CD4-positive, alpha-beta memory T cell (primary cell): ENCODE data around the gene PRICKLE4. TPM values are rescaled to one million over a fixed set of nuclear protein-coding genes. Genes with fewer than 3 reads are reported as not detected.

Source experiments
- CTCF ChIA-PET: fragments of 350-600 bp; sonication (Branson Sonifier 250); formaldehyde crosslinking; loops from one replicate; lab custom pipeline; 2021; ENCODE audit warnings: inconsistent platforms; ENCODE audit not compliant: partially characterized antibody; lab: Charles Lee
- POLR2A ChIA-PET: fragments of 350-600 bp; sonication (Branson Sonifier 250); formaldehyde crosslinking; loops from one replicate; lab custom pipeline; 2021; ENCODE audit not compliant: partially characterized antibody; lab: Charles Lee
- DNase-seq, 5 donors: peaks; one replicate each; pipeline versions ENCODE4 v3.0.0 to v3.0.0-alpha.2; 2020 to 2022; ENCODE audit warnings: mixed read lengths in 1 of 5
- H3K27ac ChIP-seq: one replicate; pipeline ENCODE4 v1.7.0; 2013; ENCODE audit warnings: low read depth, low read length
- H3K27me3 ChIP-seq: 2 replicates; pipeline ENCODE4 v1.7.0; 2013; ENCODE audit warnings: mild to moderate bottlenecking, low read length, moderate library complexity; ENCODE audit not compliant: insufficient read depth
- H3K36me3 ChIP-seq: 2 replicates; pipeline ENCODE4 v1.7.0; 2013; ENCODE audit warnings: mild to moderate bottlenecking, low read length, moderate library complexity; ENCODE audit not compliant: insufficient read depth
- H3K4me1 ChIP-seq: 2 replicates; pipeline ENCODE4 v1.7.0; 2013; ENCODE audit warnings: mild to moderate bottlenecking, low read length, moderate library complexity; ENCODE audit not compliant: insufficient read depth
- H3K4me3 ChIP-seq, 2 donors: one replicate each; pipeline ENCODE4 v1.7.0; 2013; ENCODE audit warnings: low read length in 2 of 2, mild to moderate bottlenecking in 1 of 2
- H3K9me3 ChIP-seq, 2 donors: one replicate each; pipeline ENCODE4 v1.7.0; 2013; ENCODE audit warnings: low read length in 2 of 2, control low read depth in 1 of 2; ENCODE audit not compliant: control insufficient read depth in 1 of 2
- H3K27ac Mint-ChIP-seq, 7 donors: one replicate each; pipeline ENCODE4 v1.8.0; 2020 to 2021; ENCODE audit warnings: mixed read lengths in 7 of 7, mild to moderate bottlenecking in 6 of 7, inconsistent platforms in 3 of 7, moderate library complexity in 3 of 7
- H3K27me3 Mint-ChIP-seq, 2 donors: one replicate each; pipeline ENCODE4 v1.8.0; 2020 to 2021; ENCODE audit warnings: mixed read lengths in 2 of 2
- H3K36me3 Mint-ChIP-seq, 2 donors: one replicate each; pipeline ENCODE4 v1.8.0; 2020 to 2021; ENCODE audit warnings: mixed read lengths in 2 of 2, inconsistent platforms in 1 of 2, mild to moderate bottlenecking in 1 of 2
- H3K4me1 Mint-ChIP-seq, 4 donors: one replicate each; pipeline ENCODE4 v1.8.0; 2020 to 2021; ENCODE audit warnings: mixed read lengths in 4 of 4, mild to moderate bottlenecking in 1 of 4
- H3K4me3 Mint-ChIP-seq, 8 donors: one replicate each; pipeline ENCODE4 v1.8.0; 2020 to 2021; ENCODE audit warnings: mixed read lengths in 8 of 8, mild to moderate bottlenecking in 7 of 8, moderate library complexity in 6 of 8, inconsistent platforms in 3 of 8
- H3K9me3 Mint-ChIP-seq, 8 donors: one replicate each; pipeline ENCODE4 v1.8.0; 2020 to 2021; ENCODE audit warnings: mixed read lengths in 8 of 8, mild to moderate bottlenecking in 5 of 8, inconsistent platforms in 3 of 8, moderate library complexity in 1 of 8
- intact Hi-C: fragments of 100-400 bp; cut with micrococcal nuclease; formaldehyde crosslinking; loops from one replicate; pipeline ENCODE4 v1.15.1; 2023
- polyA plus RNA-seq, 2 donors: library from polyadenylated mRNA; unstranded; fragments of 300-500 nt; fragmentation: Illumina TruSeq; gene quantifications; one replicate each; pipeline ENCODE4 v1.2.3, GENCODE V29; 2021
- total RNA-seq, 2 experiments: library from RNA; stranded (reverse); gene quantifications; one replicate each; pipeline ENCODE4 v1.2.3, GENCODE V29; 2021

Gene PRICKLE4
- total and polyA plus RNA-seq, 4 experiments from 2014 or later = not detected

DNA sequence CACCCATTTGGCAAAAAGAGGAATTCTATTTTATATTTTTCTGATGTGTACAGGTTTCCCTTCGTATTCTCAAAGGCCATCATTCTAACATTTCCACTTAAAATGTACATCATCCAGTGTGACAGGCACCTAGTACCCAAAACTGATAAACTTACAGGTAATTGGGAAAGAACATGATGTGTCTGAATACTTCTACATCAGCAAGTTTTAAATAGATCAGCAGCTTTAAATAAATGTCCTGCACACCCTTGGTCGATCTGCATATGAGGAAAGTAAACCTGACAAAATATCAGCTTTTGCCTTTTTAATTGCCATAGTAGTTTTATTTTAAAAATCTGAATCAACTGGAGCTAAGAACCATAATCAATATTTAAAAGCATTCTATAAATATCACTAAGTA lies 33.4 kb downstream of the PRICKLE4 start:
- intact Hi-C loops = no loop called here
- Histone ChIP-seq H3K4me1 (no peaks in the 10 kb centered on the region), H3K36me3 (no peaks in the 10 kb centered on the region), H3K27me3 (no peaks in the 10 kb centered on the region), H3K27ac (no peak overlapping the region), H3K9me3 (no peaks in the 10 kb centered on the region), H3K4me3 (no peak overlapping the region)
- ChIA-PET CTCF (interaction anchor here (1.0 kb wide), 1 partner anchor 30 kb away, joined by 3 read pairs; no protein-coding TSS in a partner anchor), POLR2A (no interaction called here)
- Mint-ChIP-seq H3K27ac (no peak overlapping the region), H3K4me1 (no peaks in the 10 kb centered on the region), H3K9me3 (no peaks in the 10 kb centered on the region), H3K27me3 (no peaks in the 10 kb centered on the region), H3K4me3 (no peak overlapping the region), H3K36me3 (no peaks in the 10 kb centered on the region)
- no peak for DNase-seq

GRCh38 chr6:41814629-41815028 lies 34.0 kb downstream of the PRICKLE4 start:
- Histone ChIP-seq H3K27ac (no peak overlapping the region), H3K4me3 (no peak overlapping the region), H3K9me3 (no peaks in the 10 kb centered on the region), H3K27me3 (no peaks in the 10 kb centered on the region), H3K4me1 (no peaks in the 10 kb centered on the region), H3K36me3 (no peaks in the 10 kb centered on the region)
- no peak for DNase-seq
- no peak overlapping the region for H3K27ac Mint-ChIP-seq
- H3K36me3 Mint-ChIP-seq = no peaks in the 10 kb centered on the region
- H3K4me1 Mint-ChIP-seq = no peaks in the 10 kb centered on the region
- no peaks in the 10 kb centered on the region for H3K9me3 Mint-ChIP-seq
- CTCF ChIA-PET = interaction anchor here (1.0 kb wide), 1 partner anchor 30 kb away, joined by 3 read pairs; no protein-coding TSS in a partner anchor
- POLR2A ChIA-PET = no interaction called here
- no peak overlapping the region for H3K4me3 Mint-ChIP-seq
- no peaks in the 10 kb centered on the region for H3K27me3 Mint-ChIP-seq
- intact Hi-C loops = no loop called here

- H3K4me1 ChIP-seq = no peaks in the 10 kb centered on the region
- ChIA-PET POLR2A (no interaction called here), CTCF (no interaction called here)
- Mint-ChIP-seq H3K36me3 (no peaks in the 10 kb centered on the region), H3K4me1 (no peaks in the 10 kb centered on the region), H3K4me3 (no peak overlapping the region), H3K27ac (no peak overlapping the region), H3K27me3 (no peaks in the 10 kb centered on the region), H3K9me3 (no peaks in the 10 kb centered on the region)
- no peak overlapping the region for H3K4me3 ChIP-seq
- no peak for DNase-seq
- no peaks in the 10 kb centered on the region for H3K9me3 ChIP-seq
- intact Hi-C loops = no loop called here
- no peak overlapping the region for H3K27ac ChIP-seq
- no peaks in the 10 kb centered on the region for H3K27me3 ChIP-seq
- H3K36me3 ChIP-seq = no peaks in the 10 kb centered on the region
These were observed 35.0 kb downstream of the PRICKLE4 start for GRCh38 chr6:41815587-41815986.

DNA sequence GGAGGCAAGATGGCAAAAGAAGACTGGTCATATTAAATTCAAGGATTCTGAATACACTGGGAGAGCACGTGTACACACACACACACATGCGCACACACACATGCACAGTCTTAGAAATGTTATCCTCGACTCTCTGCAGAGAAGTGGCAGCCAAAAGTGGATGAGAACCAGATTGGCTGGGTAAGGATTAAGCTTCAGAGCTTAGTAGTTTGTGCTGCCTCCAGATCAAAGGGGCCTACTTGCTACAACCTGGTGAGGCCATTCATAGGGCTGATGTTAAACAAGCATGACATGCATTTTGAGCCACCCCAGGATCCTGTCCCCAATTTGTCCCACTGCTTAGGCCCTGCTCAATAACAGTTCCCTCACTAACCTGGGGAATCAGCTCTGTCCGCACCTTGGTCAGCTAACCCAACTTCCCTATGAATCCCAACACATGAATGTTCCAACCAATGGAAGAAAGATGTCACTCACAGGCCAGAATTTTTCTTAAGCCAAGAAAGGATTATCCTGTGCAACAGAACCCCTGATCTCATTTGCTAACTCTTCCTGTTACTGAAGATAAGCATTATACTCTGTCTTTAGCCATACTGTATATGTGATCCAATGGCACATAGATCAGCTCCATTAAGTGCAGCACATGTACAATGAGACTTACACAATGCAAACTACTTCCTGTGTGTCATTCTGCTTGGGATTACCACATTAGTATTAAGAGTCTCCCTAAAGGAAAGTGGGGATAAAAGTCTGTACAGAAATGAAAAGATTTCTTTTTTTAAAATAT lies 37.9 kb downstream of the PRICKLE4 start:
- ChIA-PET POLR2A (no interaction called here), CTCF (interaction anchor here (1.2 kb wide), 1 partner anchor 397 kb away, joined by 3 read pairs; no protein-coding TSS in a partner anchor)
- no peak overlapping the region for H3K27ac ChIP-seq
- H3K9me3 ChIP-seq = no peaks in the 10 kb centered on the region
- H3K36me3 ChIP-seq = no peaks in the 10 kb centered on the region
- intact Hi-C loops = no loop called here
- Mint-ChIP-seq H3K9me3 (no peaks in the 10 kb centered on the region), H3K27ac (no peak overlapping the region), H3K36me3 (no peaks in the 10 kb centered on the region), H3K4me1 (no peaks in the 10 kb centered on the region), H3K4me3 (no peak overlapping the region), H3K27me3 (no peaks in the 10 kb centered on the region)
- no peaks in the 10 kb centered on the region for H3K4me1 ChIP-seq
- no peak overlapping the region for H3K4me3 ChIP-seq
- no peaks in the 10 kb centered on the region for H3K27me3 ChIP-seq
- no peak for DNase-seq

DNA sequence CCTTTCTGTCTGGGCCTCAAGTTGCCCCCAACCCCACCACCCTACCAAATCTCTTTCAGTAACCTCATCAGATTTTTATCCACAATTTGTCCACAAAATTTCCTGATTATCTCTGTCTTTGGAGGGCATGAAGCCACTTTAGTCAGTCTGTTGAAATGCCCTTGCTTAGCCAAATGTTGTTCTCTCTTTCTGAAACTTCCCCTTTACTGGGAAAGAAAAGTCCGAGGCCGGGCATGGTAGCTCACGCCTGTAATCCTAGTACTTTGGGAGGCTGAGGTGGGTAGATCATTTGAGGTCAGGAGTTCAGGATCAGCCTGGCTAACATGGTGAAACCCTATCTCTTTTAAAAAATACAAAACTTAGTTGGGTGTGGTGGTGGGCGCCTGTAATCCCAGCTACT lies 40.7 kb downstream of the PRICKLE4 start:
- no peak for DNase-seq
- intact Hi-C loops = no loop called here
- CTCF ChIA-PET = no interaction called here
- H3K36me3 ChIP-seq = no peaks in the 10 kb centered on the region
- H3K27ac ChIP-seq = no peak overlapping the region
- no peaks in the 10 kb centered on the region for H3K9me3 Mint-ChIP-seq
- no peaks in the 10 kb centered on the region for H3K4me1 Mint-ChIP-seq
- no peaks in the 10 kb centered on the region for H3K27me3 ChIP-seq
- POLR2A ChIA-PET = no interaction called here
- H3K27me3 Mint-ChIP-seq = no peaks in the 10 kb centered on the region
- H3K27ac Mint-ChIP-seq = peak overlapping the region in 1 of 7 donors; percentile 25
- no peak overlapping the region for H3K4me3 ChIP-seq
- no peak overlapping the region for H3K4me3 Mint-ChIP-seq
- H3K4me1 ChIP-seq = no peaks in the 10 kb centered on the region
- no peaks in the 10 kb centered on the region for H3K9me3 ChIP-seq
- H3K36me3 Mint-ChIP-seq = no peaks in the 10 kb centered on the region

GRCh38 chr6:41822021-41822420 lies 41.4 kb downstream of the PRICKLE4 start:
- Mint-ChIP-seq H3K36me3 (no peaks in the 10 kb centered on the region), H3K4me1 (no peaks in the 10 kb centered on the region), H3K9me3 (no peaks in the 10 kb centered on the region), H3K27ac (no peak overlapping the region), H3K27me3 (no peaks in the 10 kb centered on the region), H3K4me3 (no peak overlapping the region)
- Histone ChIP-seq H3K27me3 (no peaks in the 10 kb centered on the region), H3K9me3 (no peaks in the 10 kb centered on the region), H3K36me3 (no peaks in the 10 kb centered on the region), H3K4me1 (no peaks in the 10 kb centered on the region), H3K4me3 (no peak overlapping the region), H3K27ac (no peak overlapping the region)
- ChIA-PET POLR2A (no interaction called here), CTCF (no interaction called here)
- no peak for DNase-seq
- intact Hi-C loops = no loop called here

DNA sequence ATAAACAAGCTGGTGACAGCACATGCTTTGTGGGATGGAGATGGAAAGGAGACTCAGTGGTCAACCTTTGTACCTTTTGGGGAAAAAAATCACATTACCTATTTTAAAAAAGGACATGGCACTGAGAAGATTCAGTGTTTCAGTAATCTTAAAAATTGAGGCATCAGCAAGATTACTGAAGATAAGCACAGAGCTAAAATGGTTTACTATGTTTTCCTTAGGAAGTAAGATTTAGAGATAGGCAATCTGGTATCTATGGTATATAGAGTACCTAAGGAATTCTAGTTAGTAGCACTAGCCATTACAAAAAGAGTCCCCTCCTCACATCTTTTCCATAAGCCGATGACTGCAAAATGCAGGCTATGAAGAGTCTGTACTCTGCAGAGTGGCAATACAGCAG lies 42.6 kb downstream of the PRICKLE4 start:
- POLR2A ChIA-PET = interaction anchor here (0.6 kb wide), 1 partner anchor 861 kb away, joined by 3 read pairs; no protein-coding TSS in a partner anchor
- no peak overlapping the region for H3K27ac Mint-ChIP-seq

More for the DNA sequence above, 42.6 kb downstream of the PRICKLE4 start:
- no peaks in the 10 kb centered on the region for H3K36me3 ChIP-seq
- Mint-ChIP-seq H3K4me1 (no peaks in the 10 kb centered on the region), H3K27me3 (no peaks in the 10 kb centered on the region), H3K4me3 (no peak overlapping the region), H3K9me3 (no peaks in the 10 kb centered on the region), H3K36me3 (no peaks in the 10 kb centered on the region)
- H3K27ac ChIP-seq = no peak overlapping the region
- no peak overlapping the region for H3K4me3 ChIP-seq
- no peaks in the 10 kb centered on the region for H3K4me1 ChIP-seq
- DNase-seq = no peak
- H3K9me3 ChIP-seq = no peaks in the 10 kb centered on the region
- intact Hi-C loops = no loop called here
- H3K27me3 ChIP-seq = no peaks in the 10 kb centered on the region
- CTCF ChIA-PET = no interaction called here
